NCI-H1092 (cell line): ENCODE data around the gene RAD51B.

Source experiments
- DNase-seq: peaks from one replicate; lab custom pipeline; 2025; lab: John Stamatoyannopoulos, UW

Gene RAD51B

GRCh38 chr14:68526512-68527091 lies 707.0 kb downstream of the RAD51B start:
- no peak for DNase-seq

GRCh38 chr14:68527329-68527851 lies 707.8 kb downstream of the RAD51B start:
- no peak for DNase-seq

DNA sequence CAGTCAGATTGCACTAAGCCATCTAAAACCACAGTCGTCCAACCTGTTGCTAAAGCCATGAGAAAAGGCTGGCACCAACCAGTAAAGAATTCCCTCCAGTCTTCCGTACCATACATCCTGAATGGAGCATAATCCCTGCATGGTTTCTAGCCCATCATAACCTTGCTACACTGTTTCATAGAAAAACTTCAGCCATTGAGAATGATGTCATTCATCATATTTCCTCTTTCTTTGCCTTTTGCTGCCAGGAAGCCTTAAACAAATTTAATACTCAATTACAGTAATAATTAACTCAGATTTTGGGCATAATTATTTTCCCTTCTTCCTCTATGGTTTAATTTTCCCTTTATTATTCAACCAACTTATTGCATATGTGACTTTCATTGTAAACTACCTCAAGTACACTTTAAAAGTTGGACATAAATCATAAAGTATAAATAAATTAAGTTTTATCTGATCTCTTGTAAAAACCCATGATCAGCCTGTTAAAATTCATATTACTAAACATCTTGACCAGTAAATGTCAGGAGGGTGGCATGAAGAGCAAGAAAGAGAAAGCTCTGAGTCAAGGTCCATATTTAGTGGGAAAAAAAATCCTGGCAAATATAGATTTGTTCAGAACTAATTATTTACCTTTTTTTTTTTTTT lies 708.6 kb downstream of the RAD51B start:
- DNase-seq = no peak

DNA sequence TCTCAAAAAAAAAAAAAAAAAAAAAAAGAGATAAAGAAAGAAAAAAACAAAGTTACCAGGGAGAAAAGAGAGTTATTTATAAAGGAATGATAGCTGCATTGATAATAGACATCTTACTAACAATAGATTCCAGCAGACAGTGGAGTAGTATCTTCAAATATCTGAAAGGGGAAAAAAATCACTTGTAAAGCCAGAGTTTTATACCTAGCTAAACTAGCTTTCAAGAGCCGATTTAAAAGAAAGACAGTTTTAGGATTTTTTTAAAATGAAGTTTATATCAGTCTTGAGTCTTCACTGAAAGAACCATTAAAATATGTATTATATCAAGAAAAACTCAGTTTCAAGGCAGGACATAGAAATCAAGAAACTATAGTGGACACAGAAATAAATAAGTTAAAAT lies 710.9 kb downstream of the RAD51B start:
- no peak for DNase-seq

GRCh38 chr14:68532496-68532895 lies 712.9 kb downstream of the RAD51B start:
- DNase-seq = no peak

GRCh38 chr14:68534276-68534675 lies 714.7 kb downstream of the RAD51B start:
- DNase-seq = no peak

DNA sequence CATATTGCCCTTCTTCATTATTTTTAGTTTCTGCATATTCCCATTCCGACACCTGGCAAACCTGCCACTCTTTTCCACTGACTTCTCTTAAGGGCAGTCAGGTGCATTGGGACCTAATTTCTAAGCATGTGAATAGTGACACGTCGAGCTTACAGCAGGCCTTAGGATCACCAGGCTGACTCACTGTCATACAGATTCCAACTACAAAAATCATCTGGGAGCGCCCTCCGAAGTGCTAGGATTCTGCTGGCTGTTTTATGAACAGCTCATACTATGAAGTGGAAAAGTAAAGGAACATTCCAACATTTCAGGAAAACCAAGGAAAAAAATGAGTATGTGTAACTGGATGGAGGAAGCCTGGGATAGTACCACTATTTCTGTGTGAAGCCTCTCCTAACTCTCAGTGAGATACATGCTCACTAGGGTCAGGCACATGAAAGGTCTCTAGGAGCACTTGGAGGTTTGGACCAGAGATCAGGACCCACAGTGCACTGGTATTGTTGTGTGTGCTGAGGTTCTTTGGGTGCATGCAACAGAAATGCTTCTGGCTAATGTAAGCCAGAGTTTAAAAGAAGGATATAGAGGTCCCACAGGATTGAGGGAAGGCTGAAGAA lies 715.9 kb downstream of the RAD51B start:
- no peak for DNase-seq

DNA sequence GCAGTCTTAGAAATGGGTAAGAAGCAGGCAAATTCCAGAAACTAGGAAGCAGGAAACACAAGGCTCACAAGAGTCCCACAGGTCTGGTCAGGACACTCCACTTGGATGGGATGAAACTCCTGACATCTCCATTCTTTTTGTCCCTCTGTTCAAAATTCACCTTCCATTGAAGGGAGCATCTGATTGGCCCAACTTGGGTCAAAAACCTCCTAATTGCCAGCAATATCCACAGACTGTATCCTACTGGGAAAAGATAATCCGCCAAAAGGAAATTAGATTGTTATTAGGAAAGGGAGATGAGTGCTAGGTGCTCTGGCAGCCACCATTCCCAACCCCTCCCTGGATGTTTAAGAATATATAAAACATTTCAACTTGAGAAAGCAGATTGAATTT lies 716.4 kb downstream of the RAD51B start:
- DNase-seq = no peak

DNA sequence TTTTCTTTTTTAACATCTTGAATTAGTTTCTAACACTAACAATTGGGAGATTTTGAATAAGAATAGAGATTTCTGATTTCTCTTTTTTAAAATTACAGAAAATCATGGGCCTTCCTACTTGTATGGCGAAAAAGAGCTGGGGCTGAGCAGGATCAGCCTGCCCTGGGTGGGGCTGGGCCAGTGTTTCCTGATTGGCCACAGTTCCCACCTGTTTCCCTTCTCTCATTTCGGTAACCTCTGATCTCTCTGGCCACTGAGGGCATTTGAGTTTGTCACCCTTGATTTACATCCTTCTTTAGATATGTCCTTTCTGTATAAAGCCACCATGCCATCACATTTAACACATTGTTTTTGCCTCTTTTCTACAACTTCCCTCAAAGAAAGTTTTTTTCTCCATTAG lies 719.1 kb downstream of the RAD51B start:
- DNase-seq = no peak

- no peak for DNase-seq
Observed at GRCh38 chr14:68539241-68539737, 719.7 kb downstream of the RAD51B start.

DNA sequence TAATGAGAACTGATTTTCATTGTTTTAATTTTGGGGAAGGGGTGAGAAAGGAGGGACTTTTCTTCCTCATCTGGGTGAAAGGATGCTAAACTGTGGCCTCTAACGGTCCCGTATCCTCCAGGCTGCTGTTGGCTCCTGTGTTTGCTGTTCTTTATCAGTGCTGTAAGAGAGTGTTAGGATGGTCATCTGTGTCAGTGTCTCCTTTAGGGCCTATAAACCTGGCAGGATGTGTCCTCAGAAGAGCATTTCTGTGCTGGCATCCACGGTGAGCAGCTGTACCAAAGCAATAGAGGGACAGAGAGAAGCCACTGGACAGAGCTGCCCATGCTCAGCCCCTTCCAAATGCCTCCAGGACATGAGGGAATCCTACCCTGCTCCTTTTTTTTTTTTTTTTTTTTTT lies 720.2 kb downstream of the RAD51B start:
- no peak for DNase-seq

- no peak for DNase-seq
Observed at GRCh38 chr14:68541178-68541896, 721.8 kb downstream of the RAD51B start.

- no peak for DNase-seq
Observed at GRCh38 chr14:68542346-68542745, 722.8 kb downstream of the RAD51B start.

DNA sequence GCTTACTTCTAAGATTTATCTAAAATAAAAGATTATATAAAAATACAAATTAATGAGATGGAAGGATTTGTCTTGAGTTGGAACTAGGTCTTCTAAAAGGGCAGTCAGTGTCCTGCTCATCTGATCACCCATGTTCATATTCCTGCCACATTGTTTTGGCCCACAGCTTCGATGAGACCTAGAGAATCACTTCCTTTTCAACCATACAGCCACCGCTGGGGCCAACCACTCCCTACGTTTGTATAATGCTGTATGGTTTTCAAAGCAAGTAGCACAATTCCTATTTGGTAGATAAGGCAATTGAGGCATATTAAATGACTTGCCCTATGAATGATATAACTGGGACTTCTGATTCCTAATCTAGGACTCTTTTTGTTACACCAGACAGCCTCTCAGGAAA lies 723.9 kb downstream of the RAD51B start:
- no peak for DNase-seq

- DNase-seq = no peak
Observed at GRCh38 chr14:68544081-68544892, 724.7 kb downstream of the RAD51B start.

- DNase-seq = no peak
Observed at GRCh38 chr14:68546839-68547238, 727.3 kb downstream of the RAD51B start.

- DNase-seq = no peak
Observed at GRCh38 chr14:68547305-68548193, 728.0 kb downstream of the RAD51B start.

GRCh38 chr14:68548194-68549076 lies 728.9 kb downstream of the RAD51B start:
- DNase-seq = peak; percentile 46

GRCh38 chr14:68550338-68550715 lies 730.7 kb downstream of the RAD51B start:
- no peak for DNase-seq
